ENCODE results near the gene OR2A42. TPM values are rescaled to one million over a fixed set of nuclear protein-coding genes. Genes with fewer than 3 reads are reported as not detected.
A peak's percentile ranks its signal among the peaks of the same experiment; 100 is the strongest.
"Not testable (repeated sequence)": the region's sequence is repeated elsewhere in the genome, so short reads cannot be mapped to it uniquely, and the experiment has no call there.

The OR2A42 gene
- total RNA-seq, 1 experiment from 2014 or later: 0.20 TPM

DNA sequence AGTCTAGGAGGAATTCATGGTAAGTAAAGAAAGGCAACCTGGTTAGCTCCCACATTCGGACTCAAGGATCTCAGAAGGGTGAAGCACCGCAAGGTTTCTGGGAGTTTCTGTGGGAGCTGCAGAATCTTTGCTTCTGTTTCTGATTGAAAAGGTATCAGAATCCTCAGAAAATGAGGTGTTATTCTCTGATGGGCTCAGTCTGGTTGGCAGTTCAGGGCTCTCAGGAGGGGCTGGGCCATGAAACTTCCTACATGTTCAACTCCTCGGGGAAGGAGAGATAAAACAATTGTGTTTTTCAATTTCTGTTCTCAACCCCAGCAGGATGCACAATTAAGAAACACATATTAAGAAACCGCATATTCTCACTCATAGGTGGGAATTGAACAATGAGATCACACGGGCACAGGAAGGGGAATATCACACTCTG, 16.1 kb upstream of the OR2A42 start (continued):
- TF ChIP-seq, protein P1, sequence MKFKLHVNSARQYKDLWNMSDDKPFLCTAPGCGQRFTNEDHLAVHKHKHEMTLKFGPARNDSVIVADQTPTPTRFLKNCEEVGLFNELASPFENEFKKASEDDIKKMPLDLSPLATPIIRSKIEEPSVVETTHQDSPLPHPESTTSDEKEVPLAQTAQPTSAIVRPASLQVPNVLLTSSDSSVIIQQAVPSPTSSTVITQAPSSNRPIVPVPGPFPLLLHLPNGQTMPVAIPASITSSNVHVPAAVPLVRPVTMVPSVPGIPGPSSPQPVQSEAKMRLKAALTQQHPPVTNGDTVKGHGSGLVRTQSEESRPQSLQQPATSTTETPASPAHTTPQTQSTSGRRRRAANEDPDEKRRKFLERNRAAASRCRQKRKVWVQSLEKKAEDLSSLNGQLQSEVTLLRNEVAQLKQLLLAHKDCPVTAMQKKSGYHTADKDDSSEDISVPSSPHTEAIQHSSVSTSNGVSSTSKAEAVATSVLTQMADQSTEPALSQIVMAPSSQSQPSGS (CRISPR knock-in tag; IDR thresholded peaks at IDR 0.05; ENCODE audit: borderline replicate concordance, low read depth): no peak
- TF ChIP-seq ZNF138 (CRISPR knock-in tag; conservative IDR thresholded peaks at IDR 0.05) (0 out of 2 replicates have a peak, but pooled peaks have one; percentile 56), PRRX2 (CRISPR knock-in tag; IDR thresholded peaks at IDR 0.05) (no peak), NR2C2 (CRISPR knock-in tag; IDR thresholded peaks at IDR 0.05) (no peak), HMGA2 (CRISPR knock-in tag; IDR thresholded peaks at IDR 0.05) (no peak), NR1H2 (CRISPR knock-in tag; IDR thresholded peaks at IDR 0.05) (no peak), FOXP1 (CRISPR knock-in tag; IDR thresholded peaks at IDR 0.05; ENCODE audit: borderline replicate concordance) (no peak), IRF2 (CRISPR knock-in tag; IDR thresholded peaks at IDR 0.05; ENCODE audit: borderline replicate concordance, low read depth) (no peak), JUN (CRISPR knock-in tag; IDR thresholded peaks at IDR 0.05) (no peak), ZNF671 (CRISPR knock-in tag; IDR thresholded peaks at IDR 0.05) (no peak)
- TF ChIP-seq, protein P2, sequence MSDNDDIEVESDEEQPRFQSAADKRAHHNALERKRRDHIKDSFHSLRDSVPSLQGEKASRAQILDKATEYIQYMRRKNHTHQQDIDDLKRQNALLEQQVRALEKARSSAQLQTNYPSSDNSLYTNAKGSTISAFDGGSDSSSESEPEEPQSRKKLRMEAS (CRISPR knock-in tag; IDR thresholded peaks at IDR 0.05): no peak
- TF ChIP-seq, protein P3, sequence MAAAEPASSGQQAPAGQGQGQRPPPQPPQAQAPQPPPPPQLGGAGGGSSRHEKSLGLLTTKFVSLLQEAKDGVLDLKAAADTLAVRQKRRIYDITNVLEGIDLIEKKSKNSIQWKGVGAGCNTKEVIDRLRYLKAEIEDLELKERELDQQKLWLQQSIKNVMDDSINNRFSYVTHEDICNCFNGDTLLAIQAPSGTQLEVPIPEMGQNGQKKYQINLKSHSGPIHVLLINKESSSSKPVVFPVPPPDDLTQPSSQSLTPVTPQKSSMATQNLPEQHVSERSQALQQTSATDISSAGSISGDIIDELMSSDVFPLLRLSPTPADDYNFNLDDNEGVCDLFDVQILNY (CRISPR knock-in tag; IDR thresholded peaks at IDR 0.05): no peak
- TF ChIP-seq, protein P4, sequence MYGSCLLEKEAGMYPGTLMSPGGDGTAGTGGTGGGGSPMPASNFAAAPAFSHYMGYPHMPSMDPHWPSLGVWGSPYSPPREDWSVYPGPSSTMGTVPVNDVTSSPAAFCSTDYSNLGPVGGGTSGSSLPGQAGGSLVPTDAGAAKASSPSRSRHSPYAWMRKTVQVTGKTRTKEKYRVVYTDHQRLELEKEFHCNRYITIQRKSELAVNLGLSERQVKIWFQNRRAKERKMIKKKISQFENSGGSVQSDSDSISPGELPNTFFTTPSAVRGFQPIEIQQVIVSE (CRISPR knock-in tag; IDR thresholded peaks at IDR 0.05; ENCODE audit: borderline replicate concordance): no peak
- TF ChIP-seq, protein P5, sequence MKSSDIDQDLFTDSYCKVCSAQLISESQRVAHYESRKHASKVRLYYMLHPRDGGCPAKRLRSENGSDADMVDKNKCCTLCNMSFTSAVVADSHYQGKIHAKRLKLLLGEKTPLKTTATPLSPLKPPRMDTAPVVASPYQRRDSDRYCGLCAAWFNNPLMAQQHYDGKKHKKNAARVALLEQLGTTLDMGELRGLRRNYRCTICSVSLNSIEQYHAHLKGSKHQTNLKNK (CRISPR knock-in tag; IDR thresholded peaks at IDR 0.05): no peak

DNA sequence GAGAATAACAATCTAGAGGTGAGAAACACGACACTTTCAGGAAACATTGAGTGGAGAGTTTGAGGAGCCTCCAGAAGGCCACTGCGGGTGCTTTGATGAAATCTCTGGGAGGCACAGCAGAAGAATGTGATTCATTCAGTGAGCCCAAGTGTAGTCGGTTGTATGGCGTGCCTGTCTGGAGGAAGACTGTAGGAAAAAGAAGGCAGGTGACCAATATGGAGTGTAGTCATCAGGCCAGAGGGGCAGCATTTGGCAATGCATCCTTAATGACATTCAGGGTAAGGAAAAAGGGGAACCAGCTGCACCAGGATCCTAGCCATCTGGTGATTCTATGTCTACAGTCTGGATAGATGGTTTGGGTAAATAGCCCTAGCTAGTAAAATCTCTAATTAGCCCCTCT, 12.9 kb upstream of the OR2A42 start:
- H3K4me1 Mint-ChIP-seq: peaks cover 14% of the 10 kb centered on the region
- H3K27ac Mint-ChIP-seq; POLR2A ChIA-PET; H3K36me3 Mint-ChIP-seq; DNase-seq (ENCODE audit: low spot score); CTCF ChIA-PET; H3K27me3 Mint-ChIP-seq (ENCODE audit: low read depth); H3K4me3 Mint-ChIP-seq; H3K9me3 Mint-ChIP-seq: not testable (repeated sequence)
- peak; percentile 73 for ATAC-seq

DNA sequence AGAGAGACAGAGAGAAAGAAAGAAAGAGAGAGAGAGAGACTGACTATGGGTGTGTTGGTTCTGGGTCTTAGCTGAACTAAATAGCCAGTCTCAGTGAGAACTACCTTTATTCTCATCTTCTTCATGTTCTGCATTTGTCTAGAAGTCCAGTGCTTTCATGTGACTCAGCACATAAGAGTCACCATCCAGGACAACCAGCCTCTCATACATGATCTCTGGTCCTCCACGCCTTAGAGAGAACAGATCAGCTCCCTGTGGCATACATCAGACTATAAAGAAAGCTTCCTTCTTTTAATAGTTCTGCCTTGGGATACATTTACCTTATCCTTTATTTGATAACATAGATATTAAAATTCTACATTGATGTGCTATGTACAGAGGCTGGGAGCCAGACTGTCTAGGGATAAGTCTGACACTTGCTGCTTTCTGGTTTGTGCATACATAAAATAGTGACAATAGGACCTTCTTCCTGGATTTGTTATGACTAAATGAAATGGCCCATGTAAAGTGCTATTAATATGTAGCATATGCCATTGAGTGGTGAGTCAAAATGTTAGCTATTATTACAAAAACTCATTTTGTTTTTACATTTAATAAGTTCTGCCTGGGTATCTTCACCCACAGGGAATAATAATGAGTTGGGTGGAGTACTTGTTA, 8.4 kb upstream of the OR2A42 start:
- POLR2A ChIA-PET; H3K27me3 Mint-ChIP-seq (ENCODE audit: low read depth); H3K9me3 Mint-ChIP-seq; H3K36me3 Mint-ChIP-seq; H3K4me3 Mint-ChIP-seq; ATAC-seq; H3K4me1 Mint-ChIP-seq; DNase-seq (ENCODE audit: low spot score); H3K27ac Mint-ChIP-seq; CTCF ChIA-PET: not testable (repeated sequence)

DNA sequence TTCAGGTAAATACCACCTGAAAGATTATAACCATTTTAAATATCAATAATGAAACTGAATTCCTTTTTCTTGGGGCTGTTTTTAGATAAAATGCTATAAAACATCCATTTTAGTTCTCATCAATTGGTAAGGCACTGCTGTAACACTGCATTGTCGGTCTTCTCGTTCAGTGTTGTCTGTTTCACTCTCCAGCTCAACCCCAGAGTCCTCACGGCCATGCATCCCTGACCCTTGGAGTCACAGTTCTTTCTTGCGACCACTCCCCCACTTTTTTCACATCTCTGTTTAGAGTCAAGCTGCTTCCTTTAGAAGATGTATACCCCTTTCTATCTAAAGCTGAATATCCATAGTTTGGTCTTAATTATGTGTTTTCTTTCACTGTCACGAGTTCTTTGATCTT, 7.6 kb upstream of the OR2A42 start:
- CTCF ChIA-PET; H3K4me1 Mint-ChIP-seq; H3K27me3 Mint-ChIP-seq (ENCODE audit: low read depth); H3K9me3 Mint-ChIP-seq; DNase-seq (ENCODE audit: low spot score); H3K4me3 Mint-ChIP-seq; H3K27ac Mint-ChIP-seq; POLR2A ChIA-PET; H3K36me3 Mint-ChIP-seq: not testable (repeated sequence)
- ATAC-seq: peak; percentile 63

DNA sequence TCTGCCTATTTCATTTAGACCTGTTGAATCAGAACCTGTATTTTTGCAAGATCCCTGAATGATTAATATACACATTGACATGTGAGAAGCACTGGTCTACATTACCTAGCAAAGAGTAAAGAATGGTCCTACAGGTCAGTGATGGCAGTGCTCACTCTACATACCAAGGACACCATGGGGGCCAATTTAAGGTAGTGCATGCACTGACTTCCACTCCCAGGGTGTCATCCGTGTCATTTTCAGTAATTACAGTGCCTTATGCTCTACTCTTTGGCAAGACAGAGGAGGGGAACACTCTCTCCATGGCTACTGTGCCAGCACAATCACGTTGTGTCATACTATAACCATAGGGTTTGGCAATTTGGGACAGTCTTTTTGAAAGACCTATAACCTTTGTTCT, 6.0 kb upstream of the OR2A42 start:
- H3K4me1 Mint-ChIP-seq; H3K27ac Mint-ChIP-seq; DNase-seq (ENCODE audit: low spot score); H3K27me3 Mint-ChIP-seq (ENCODE audit: low read depth); H3K36me3 Mint-ChIP-seq; POLR2A ChIA-PET; H3K4me3 Mint-ChIP-seq; H3K9me3 Mint-ChIP-seq; CTCF ChIA-PET: not testable (repeated sequence)
- ATAC-seq: peak; percentile 33

DNA sequence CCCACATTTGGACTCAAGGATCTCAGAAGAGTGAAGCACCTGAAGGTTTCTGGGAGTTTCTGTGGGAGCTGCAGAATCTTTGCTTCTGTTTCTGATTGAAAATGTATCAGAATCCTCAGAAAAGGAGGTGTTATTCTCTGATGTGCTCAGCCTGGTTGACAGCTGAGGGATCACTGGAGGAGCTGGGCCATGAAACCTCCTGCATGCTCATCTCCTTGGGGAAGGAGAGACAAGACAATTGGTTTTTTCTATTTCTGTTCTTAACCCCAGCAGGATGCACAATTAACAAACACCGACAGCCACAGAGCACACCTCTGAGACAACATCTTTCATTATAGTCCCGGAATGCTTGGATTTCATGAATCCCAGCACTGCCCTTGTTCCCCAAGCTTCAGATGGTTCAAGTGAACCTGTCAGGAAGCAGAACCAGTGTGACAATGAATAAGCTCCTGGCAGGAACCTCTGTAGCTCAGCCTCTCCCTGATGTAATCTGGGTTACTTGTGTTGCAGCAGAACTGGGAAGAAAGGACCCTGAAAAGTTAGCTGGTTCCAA, 799 bp downstream of the OR2A42 start:
- POLR2A ChIA-PET; H3K36me3 Mint-ChIP-seq; DNase-seq (ENCODE audit: low spot score); H3K9me3 Mint-ChIP-seq; CTCF ChIA-PET; H3K4me3 Mint-ChIP-seq; H3K27me3 Mint-ChIP-seq (ENCODE audit: low read depth); H3K4me1 Mint-ChIP-seq; H3K27ac Mint-ChIP-seq: not testable (repeated sequence)
- peak; percentile 92 for ATAC-seq

DNA sequence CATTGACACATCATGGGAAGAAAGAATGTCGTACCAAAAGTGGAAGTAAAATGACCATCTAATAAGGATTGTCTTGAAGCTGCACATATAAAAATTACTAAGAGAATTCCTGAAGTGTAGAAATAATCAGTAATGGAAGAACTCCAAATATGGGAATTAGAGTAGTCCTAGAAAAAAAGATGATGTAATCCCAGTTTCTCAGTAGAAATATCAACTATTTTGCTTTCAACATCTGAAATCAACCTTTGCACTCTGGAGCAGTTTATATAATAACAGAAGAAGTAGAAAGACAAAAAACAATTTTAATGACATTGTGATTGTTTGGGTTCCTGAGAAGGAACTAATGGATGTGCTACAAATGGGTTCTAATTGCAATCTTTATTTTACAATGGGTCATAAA, 6.4 kb downstream of the OR2A42 start:
- H3K4me1 Mint-ChIP-seq; H3K27me3 Mint-ChIP-seq (ENCODE audit: low read depth); H3K36me3 Mint-ChIP-seq; H3K9me3 Mint-ChIP-seq; ATAC-seq; CTCF ChIA-PET; H3K4me3 Mint-ChIP-seq; POLR2A ChIA-PET; DNase-seq (ENCODE audit: low spot score); H3K27ac Mint-ChIP-seq: not testable (repeated sequence)

DNA sequence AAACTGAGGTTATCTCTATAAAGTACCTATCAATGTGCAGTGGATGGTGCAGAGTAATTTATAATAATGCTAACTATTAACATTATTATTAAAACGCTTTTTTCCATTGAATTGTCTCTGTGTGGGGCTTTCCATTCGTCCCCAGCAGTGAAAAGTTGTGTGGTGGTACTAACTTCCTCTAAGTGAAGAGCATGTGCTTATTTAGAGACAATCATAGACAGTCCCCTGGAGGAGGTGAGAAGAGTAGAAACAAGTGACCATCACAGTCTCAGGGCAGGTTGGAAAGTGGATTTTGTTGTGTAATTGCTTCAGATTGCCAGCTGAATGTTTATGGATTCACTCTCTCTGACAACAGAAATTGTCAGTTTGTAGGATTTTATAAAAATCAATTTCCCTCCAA, 8.4 kb downstream of the OR2A42 start:
- H3K36me3 Mint-ChIP-seq; ATAC-seq; H3K27me3 Mint-ChIP-seq (ENCODE audit: low read depth); H3K9me3 Mint-ChIP-seq; POLR2A ChIA-PET; H3K27ac Mint-ChIP-seq; CTCF ChIA-PET; DNase-seq (ENCODE audit: low spot score); H3K4me3 Mint-ChIP-seq; H3K4me1 Mint-ChIP-seq: not testable (repeated sequence)

All from WTC11 (cell line).